GM19467 (cell line): Measurements from ENCODE around the gene HDDC3.

Source experiments
- ATAC-seq: cut with Tn5 transposase; IDR thresholded peaks from one replicate; pipeline ENCODE4 v1.9.1; 2021; ENCODE audit warnings: mild to moderate bottlenecking, moderate library complexity; ENCODE audit not compliant: unreplicated experiment

The HDDC3 gene

GRCh38 chr15:90953947-90954711 lies 21.8 kb upstream of the HDDC3 start:
- ATAC-seq: no peak

- ATAC-seq: no peak
These were observed 20.7 kb upstream of the HDDC3 start for GRCh38 chr15:90952901-90953677.

- ATAC-seq: no peak
These were observed 18.3 kb upstream of the HDDC3 start for GRCh38 chr15:90950676-90951075.

- ATAC-seq: no peak
These were observed 17.8 kb upstream of the HDDC3 start for GRCh38 chr15:90949979-90950675.

GRCh38 chr15:90948506-90948905 lies 16.2 kb upstream of the HDDC3 start:
- no peak for ATAC-seq

- ATAC-seq: no peak
These were observed 15.4 kb upstream of the HDDC3 start for GRCh38 chr15:90947577-90948357.

GRCh38 chr15:90946941-90947576 lies 14.7 kb upstream of the HDDC3 start:
- no peak for ATAC-seq

- ATAC-seq: no peak
These were observed 14.2 kb upstream of the HDDC3 start for GRCh38 chr15:90946538-90946937.

GRCh38 chr15:90945091-90945490 lies 12.7 kb upstream of the HDDC3 start:
- ATAC-seq: no peak

GRCh38 chr15:90942354-90943120 lies 10.2 kb upstream of the HDDC3 start:
- no peak for ATAC-seq

- no peak for ATAC-seq
These were observed 8.7 kb upstream of the HDDC3 start for GRCh38 chr15:90941038-90941437.

GRCh38 chr15:90939756-90940155 lies 7.4 kb upstream of the HDDC3 start:
- ATAC-seq: no peak

GRCh38 chr15:90938261-90938660 lies 5.9 kb upstream of the HDDC3 start:
- ATAC-seq: no peak

GRCh38 chr15:90936823-90937222 lies 4.5 kb upstream of the HDDC3 start:
- ATAC-seq: no peak

GRCh38 chr15:90934949-90935751 lies 2.8 kb upstream of the HDDC3 start, which contains the start of gene UNC45A:
UNC45A (plus strand) TSS chr15:90935285; CDS start chr15:90935325, 40 bp downstream.
- peak; percentile 58 for ATAC-seq

- ATAC-seq: peak; percentile 33
These were observed 2.1 kb upstream of the HDDC3 start for GRCh38 chr15:90934256-90934948.

GRCh38 chr15:90933301-90933700 lies 952 bp upstream of the HDDC3 start:
- ATAC-seq: no peak

GRCh38 chr15:90932660-90932991 lies 277 bp upstream of the HDDC3 start:
- no peak for ATAC-seq

GRCh38 chr15:90931575-90931827 lies 848 bp downstream of the HDDC3 start:
- ATAC-seq: no peak
